Measurements from ENCODE around the gene PAGR1. TPM values are rescaled to one million over a fixed set of nuclear protein-coding genes. Genes with fewer than 3 reads are reported as not detected.

PAGR1 gene
- total RNA-seq, 1 experiment from 2014 or later: 32.0 TPM

- peak; percentile 61 for DNase-seq
- peaks cover 87% of the 10 kb centered on the region for H3K36me3 Mint-ChIP-seq (ENCODE audit: insufficient read depth, unreplicated experiment)
- intact Hi-C loops (cut with micrococcal nuclease; ENCODE audit: unreplicated experiment): loop anchor here (2.0 to 10.0 kb wide), 5 partner anchors 27 to 201 kb away; partner anchors contain the start of genes ASPHD1, C16orf92 and CDIPT
- peaks cover 45% of the 10 kb centered on the region for H3K4me1 Mint-ChIP-seq (ENCODE audit: low read depth, unreplicated experiment)
- no peaks in the 10 kb centered on the region for H3K27me3 Mint-ChIP-seq (ENCODE audit: unreplicated experiment)
- BruUV-seq (replicated peaks): no TSS peak
- no peak for TF ChIP-seq CTCF (IDR thresholded peaks at IDR 0.05; ENCODE audit: unreplicated experiment)
- peak overlapping the region; percentile 95 for H3K27ac Mint-ChIP-seq (ENCODE audit: unreplicated experiment)
- no peaks in the 10 kb centered on the region for H3K9me3 Mint-ChIP-seq (ENCODE audit: low read depth, unreplicated experiment)
- H3K4me3 Mint-ChIP-seq (ENCODE audit: low read depth, unreplicated experiment): peak overlapping the region; percentile 92
- CTCF ChIA-PET: interaction anchor here (0.6 to 3.8 kb wide), 5 partner anchors 10 to 1290 kb away, joined by 3 to 19 read pairs (median 4); no protein-coding TSS in a partner anchor
Measured at GRCh38 chr16:29821643-29822115, 5.7 kb downstream of the PAGR1 start.

GRCh38 chr16:29824589-29825144, 8.7 kb downstream of the PAGR1 start:
- peaks cover 31% of the 10 kb centered on the region for H3K4me1 Mint-ChIP-seq (ENCODE audit: low read depth, unreplicated experiment)
- intact Hi-C loops (cut with micrococcal nuclease; ENCODE audit: unreplicated experiment): loop anchor here (5.0 to 10.0 kb wide), 4 partner anchors 38 to 198 kb away; partner anchors contain the start of genes ASPHD1, C16orf92 and CDIPT
- no peaks in the 10 kb centered on the region for H3K27me3 Mint-ChIP-seq (ENCODE audit: unreplicated experiment)
- peaks cover 62% of the 10 kb centered on the region for H3K36me3 Mint-ChIP-seq (ENCODE audit: insufficient read depth, unreplicated experiment)
- CTCF ChIA-PET: interaction anchor here (0.8 to 1.1 kb wide), 2 partner anchors 17 to 24 kb away, joined by 3 to 6 read pairs; no protein-coding TSS in a partner anchor
- no peak for DNase-seq
- no peak for TF ChIP-seq CTCF (IDR thresholded peaks at IDR 0.05; ENCODE audit: unreplicated experiment)
- H3K27ac Mint-ChIP-seq (ENCODE audit: unreplicated experiment): peak overlapping the region; percentile 95
- H3K9me3 Mint-ChIP-seq (ENCODE audit: low read depth, unreplicated experiment): no peaks in the 10 kb centered on the region
- no TSS peak for BruUV-seq (replicated peaks)
- peak overlapping the region; percentile 61 for H3K4me3 Mint-ChIP-seq (ENCODE audit: low read depth, unreplicated experiment)

GRCh38 chr16:29825145-29826044, 9.4 kb downstream of the PAGR1 start:
- peaks cover 55% of the 10 kb centered on the region for H3K36me3 Mint-ChIP-seq (ENCODE audit: insufficient read depth, unreplicated experiment)
- H3K27ac Mint-ChIP-seq (ENCODE audit: unreplicated experiment): peak overlapping the region; percentile 95
- CTCF ChIA-PET: interaction anchor here (1.0 kb wide), 1 partner anchor 18 kb away, joined by 3 read pairs; no protein-coding TSS in a partner anchor
- no peak for DNase-seq
- TF ChIP-seq CTCF (IDR thresholded peaks at IDR 0.05; ENCODE audit: unreplicated experiment): no peak
- intact Hi-C loops (cut with micrococcal nuclease; ENCODE audit: unreplicated experiment): loop anchor here (10.0 kb wide), 1 partner anchor 79 kb away; the partner anchor contains the start of gene ASPHD1
- no peaks in the 10 kb centered on the region for H3K9me3 Mint-ChIP-seq (ENCODE audit: low read depth, unreplicated experiment)
- peaks cover 26% of the 10 kb centered on the region for H3K4me1 Mint-ChIP-seq (ENCODE audit: low read depth, unreplicated experiment)
- no TSS peak for BruUV-seq (replicated peaks)
- no peaks in the 10 kb centered on the region for H3K27me3 Mint-ChIP-seq (ENCODE audit: unreplicated experiment)
- peak overlapping the region; percentile 61 for H3K4me3 Mint-ChIP-seq (ENCODE audit: low read depth, unreplicated experiment)

- CTCF ChIA-PET: interaction anchor here (0.6 kb wide), 1 partner anchor 176 kb away, joined by 5 read pairs; no protein-coding TSS in a partner anchor
- BruUV-seq (replicated peaks): no TSS peak
- H3K4me3 Mint-ChIP-seq (ENCODE audit: low read depth, unreplicated experiment): no peak overlapping the region
- no peak for TF ChIP-seq CTCF (IDR thresholded peaks at IDR 0.05; ENCODE audit: unreplicated experiment)
- H3K27ac Mint-ChIP-seq (ENCODE audit: unreplicated experiment): no peak overlapping the region
- peaks cover 52% of the 10 kb centered on the region for H3K36me3 Mint-ChIP-seq (ENCODE audit: insufficient read depth, unreplicated experiment)
- no peak for DNase-seq
- H3K4me1 Mint-ChIP-seq (ENCODE audit: low read depth, unreplicated experiment): peaks cover 26% of the 10 kb centered on the region
- intact Hi-C loops (cut with micrococcal nuclease; ENCODE audit: unreplicated experiment): loop anchor here (10.0 kb wide), 1 partner anchor 78 kb away; the partner anchor contains the start of gene ASPHD1
- H3K27me3 Mint-ChIP-seq (ENCODE audit: unreplicated experiment): no peaks in the 10 kb centered on the region
- no peaks in the 10 kb centered on the region for H3K9me3 Mint-ChIP-seq (ENCODE audit: low read depth, unreplicated experiment)
Measured at GRCh38 chr16:29826342-29826695, 10.4 kb downstream of the PAGR1 start.
